Activated CD4-positive, alpha-beta T cell treated with anti-CD3 and anti-CD28 coated beads, Interleukin-2, amount 10 ng/mL, durations not matched to agents 7 days and 5 days (primary cell): ENCODE results near the gene OR6X1. TPM values are rescaled to one million over a fixed set of nuclear protein-coding genes. Genes with fewer than 3 reads are reported as not detected.
"Not testable (repeated sequence)": the region's sequence is repeated elsewhere in the genome, so short reads cannot be mapped to it uniquely, and the experiment has no call there.

Source experiments
- CTCF ChIA-PET: fragments of 350-600 bp; sonication (Branson Sonifier 250); formaldehyde crosslinking; loops from one replicate; lab custom pipeline; 2021; ENCODE audit warnings: antibody characterized with exemption; lab: Charles Lee
- POLR2A ChIA-PET: fragments of 350-600 bp; sonication (Branson Sonifier 250); formaldehyde crosslinking; loops from one replicate; lab custom pipeline; 2021; ENCODE audit warnings: antibody characterized with exemption; lab: Charles Lee
- DNase-seq: peaks from one replicate; pipeline ENCODE4 v3.0.0-alpha.2; 2020
- H3K27ac Mint-ChIP-seq: one replicate; pipeline ENCODE4 v1.8.0; 2021; ENCODE audit warnings: mild to moderate bottlenecking, moderate library complexity, mixed read lengths
- H3K27me3 Mint-ChIP-seq: one replicate; pipeline ENCODE4 v1.8.0; 2021; ENCODE audit warnings: mixed read lengths
- H3K36me3 Mint-ChIP-seq: one replicate; pipeline ENCODE4 v1.8.0; 2021; ENCODE audit warnings: low read depth, mixed read lengths
- H3K4me1 Mint-ChIP-seq: one replicate; pipeline ENCODE4 v1.8.0; 2021; ENCODE audit warnings: mixed read lengths
- H3K4me3 Mint-ChIP-seq: one replicate; pipeline ENCODE4 v1.8.0; 2021; ENCODE audit warnings: mild to moderate bottlenecking, moderate library complexity, mixed read lengths
- H3K9me3 Mint-ChIP-seq: one replicate; pipeline ENCODE4 v1.8.0; 2021; ENCODE audit warnings: mixed read lengths
- total RNA-seq, 2 experiments: library from RNA; stranded (reverse); gene quantifications; one replicate each; pipeline ENCODE4 v1.2.3, GENCODE V29; 2021

OR6X1 gene
- total RNA-seq, 2 experiments from 2014 or later, result not detected

GRCh38 chr11:123775289-123775688 lies 21.0 kb upstream of the OR6X1 start:
- H3K4me3 Mint-ChIP-seq, result no peak overlapping the region
- no peaks in the 10 kb centered on the region for H3K9me3 Mint-ChIP-seq
- no peaks in the 10 kb centered on the region for H3K36me3 Mint-ChIP-seq
- no peaks in the 10 kb centered on the region for H3K4me1 Mint-ChIP-seq
- H3K27me3 Mint-ChIP-seq, result peaks cover 4% of the 10 kb centered on the region
- POLR2A ChIA-PET, result no interaction called here
- CTCF ChIA-PET, result no interaction called here
- no peak for DNase-seq
- H3K27ac Mint-ChIP-seq, result no peak overlapping the region

GRCh38 chr11:123773959-123774358 lies 19.6 kb upstream of the OR6X1 start:
- Mint-ChIP-seq H3K27me3 (peaks cover 4% of the 10 kb centered on the region), H3K27ac (no peak overlapping the region), H3K9me3 (no peaks in the 10 kb centered on the region), H3K36me3 (no peaks in the 10 kb centered on the region), H3K4me3 (no peak overlapping the region), H3K4me1 (no peaks in the 10 kb centered on the region)
- POLR2A ChIA-PET, result no interaction called here
- no peak for DNase-seq
- CTCF ChIA-PET, result no interaction called here

GRCh38 chr11:123773026-123773425 lies 18.7 kb upstream of the OR6X1 start:
- H3K27ac Mint-ChIP-seq, result no peak overlapping the region
- CTCF ChIA-PET, result no interaction called here

GRCh38 chr11:123771664-123772063 lies 17.3 kb upstream of the OR6X1 start:
- no peaks in the 10 kb centered on the region for H3K36me3 Mint-ChIP-seq
- POLR2A ChIA-PET, result no interaction called here
- CTCF ChIA-PET, result no interaction called here
- H3K4me1 Mint-ChIP-seq, result no peaks in the 10 kb centered on the region
- H3K9me3 Mint-ChIP-seq, result no peaks in the 10 kb centered on the region
- no peak overlapping the region for H3K27ac Mint-ChIP-seq
- H3K4me3 Mint-ChIP-seq, result no peak overlapping the region
- no peak for DNase-seq
- H3K27me3 Mint-ChIP-seq, result no peaks in the 10 kb centered on the region

More at GRCh38 chr11:123773026-123773425, 18.7 kb upstream of the OR6X1 start:
- Mint-ChIP-seq H3K4me3 (no peak overlapping the region), H3K9me3 (no peaks in the 10 kb centered on the region), H3K4me1 (no peaks in the 10 kb centered on the region), H3K36me3 (no peaks in the 10 kb centered on the region), H3K27me3 (peaks cover 4% of the 10 kb centered on the region)
- DNase-seq, result no peak
- POLR2A ChIA-PET, result no interaction called here

GRCh38 chr11:123770712-123771111 lies 16.4 kb upstream of the OR6X1 start:
- H3K36me3 Mint-ChIP-seq, result no peaks in the 10 kb centered on the region
- H3K27ac Mint-ChIP-seq, result no peak overlapping the region
- H3K27me3 Mint-ChIP-seq, result no peaks in the 10 kb centered on the region
- DNase-seq, result no peak
- POLR2A ChIA-PET, result no interaction called here
- CTCF ChIA-PET, result no interaction called here
- H3K9me3 Mint-ChIP-seq, result no peaks in the 10 kb centered on the region
- H3K4me1 Mint-ChIP-seq, result no peaks in the 10 kb centered on the region
- no peak overlapping the region for H3K4me3 Mint-ChIP-seq

GRCh38 chr11:123765601-123766000 lies 11.3 kb upstream of the OR6X1 start:
- Mint-ChIP-seq H3K4me3 (no peak overlapping the region), H3K36me3 (peaks cover 5% of the 10 kb centered on the region), H3K9me3 (peaks cover 17% of the 10 kb centered on the region), H3K4me1 (no peaks in the 10 kb centered on the region), H3K27ac (no peak overlapping the region), H3K27me3 (peaks cover 9% of the 10 kb centered on the region)
- ChIA-PET POLR2A (no interaction called here), CTCF (interaction anchor here (0.8 kb wide), 1 partner anchor 10 kb away, joined by 3 read pairs; no protein-coding TSS in a partner anchor)
- no peak for DNase-seq

- DNase-seq, result no peak
- ChIA-PET POLR2A (no interaction called here), CTCF (no interaction called here)
- no peaks in the 10 kb centered on the region for H3K4me1 Mint-ChIP-seq
- H3K27me3 Mint-ChIP-seq, result peaks cover 14% of the 10 kb centered on the region
- H3K36me3 Mint-ChIP-seq, result peaks cover 5% of the 10 kb centered on the region
- H3K4me3 Mint-ChIP-seq, result no peak overlapping the region
- H3K9me3 Mint-ChIP-seq, result peaks cover 17% of the 10 kb centered on the region
- H3K27ac Mint-ChIP-seq, result no peak overlapping the region
Measured at GRCh38 chr11:123762422-123762821, 8.1 kb upstream of the OR6X1 start.

- no peak for DNase-seq
- ChIA-PET POLR2A (no interaction called here), CTCF (no interaction called here)
- Mint-ChIP-seq H3K36me3 (peaks cover 5% of the 10 kb centered on the region), H3K4me3 (no peak overlapping the region), H3K9me3 (peaks cover 17% of the 10 kb centered on the region), H3K27me3 (peaks cover 16% of the 10 kb centered on the region), H3K4me1 (no peaks in the 10 kb centered on the region), H3K27ac (no peak overlapping the region)
Measured at GRCh38 chr11:123760894-123761293, 6.6 kb upstream of the OR6X1 start.

- ChIA-PET CTCF (no interaction called here), POLR2A (no interaction called here)
Measured at GRCh38 chr11:123757976-123758375, 3.7 kb upstream of the OR6X1 start.

GRCh38 chr11:123755813-123756212 lies 1.5 kb upstream of the OR6X1 start:
- H3K27me3 Mint-ChIP-seq, result peaks cover 16% of the 10 kb centered on the region
- H3K27ac Mint-ChIP-seq, result no peak overlapping the region
- no peaks in the 10 kb centered on the region for H3K36me3 Mint-ChIP-seq
- H3K9me3 Mint-ChIP-seq, result no peaks in the 10 kb centered on the region
- ChIA-PET CTCF (interaction anchor here (0.8 to 1.2 kb wide), 3 partner anchors 10 to 22 kb away, joined by 3 read pairs; no protein-coding TSS in a partner anchor), POLR2A (no interaction called here)
- no peak for DNase-seq
- peaks cover 30% of the 10 kb centered on the region for H3K4me1 Mint-ChIP-seq
- H3K4me3 Mint-ChIP-seq, result no peak overlapping the region

More at GRCh38 chr11:123757976-123758375, 3.7 kb upstream of the OR6X1 start:
- H3K4me1 Mint-ChIP-seq, result peaks cover 28% of the 10 kb centered on the region
- no peak overlapping the region for H3K27ac Mint-ChIP-seq
- H3K27me3 Mint-ChIP-seq, result peaks cover 10% of the 10 kb centered on the region
- peaks cover 5% of the 10 kb centered on the region for H3K36me3 Mint-ChIP-seq
- no peak for DNase-seq
- H3K4me3 Mint-ChIP-seq, result no peak overlapping the region
- H3K9me3 Mint-ChIP-seq, result peaks cover 11% of the 10 kb centered on the region

GRCh38 chr11:123755344-123755743 lies 1.0 kb upstream of the OR6X1 start:
- Mint-ChIP-seq H3K36me3 (no peaks in the 10 kb centered on the region), H3K27ac (no peak overlapping the region), H3K27me3 (peaks cover 17% of the 10 kb centered on the region), H3K9me3 (no peaks in the 10 kb centered on the region), H3K4me3 (no peak overlapping the region), H3K4me1 (peaks cover 30% of the 10 kb centered on the region)
- ChIA-PET CTCF (interaction anchor here (1.2 kb wide), 1 partner anchor 17 kb away, joined by 3 read pairs; no protein-coding TSS in a partner anchor), POLR2A (no interaction called here)
- DNase-seq, result no peak

GRCh38 chr11:123753110-123753509 lies 1.2 kb downstream of the OR6X1 start:
- Mint-ChIP-seq H3K4me1 (peaks cover 30% of the 10 kb centered on the region), H3K27ac (no peak overlapping the region), H3K4me3 (no peak overlapping the region), H3K36me3 (no peaks in the 10 kb centered on the region), H3K27me3 (peaks cover 32% of the 10 kb centered on the region), H3K9me3 (no peaks in the 10 kb centered on the region)
- POLR2A ChIA-PET, result no interaction called here
- CTCF ChIA-PET, result no interaction called here
- DNase-seq, result no peak

GRCh38 chr11:123751781-123752180 lies 2.5 kb downstream of the OR6X1 start:
- Mint-ChIP-seq H3K27ac (no peak overlapping the region), H3K36me3 (no peaks in the 10 kb centered on the region), H3K9me3 (no peaks in the 10 kb centered on the region), H3K4me1 (peaks cover 30% of the 10 kb centered on the region), H3K27me3 (peaks cover 33% of the 10 kb centered on the region), H3K4me3 (no peak overlapping the region)
- POLR2A ChIA-PET, result no interaction called here
- CTCF ChIA-PET, result no interaction called here
- DNase-seq, result no peak

GRCh38 chr11:123748349-123748748 lies 6.0 kb downstream of the OR6X1 start:
- POLR2A ChIA-PET, H3K4me1 Mint-ChIP-seq, H3K27ac Mint-ChIP-seq, H3K4me3 Mint-ChIP-seq, H3K36me3 Mint-ChIP-seq, H3K9me3 Mint-ChIP-seq, DNase-seq: not testable (repeated sequence)
- H3K27me3 Mint-ChIP-seq, result peaks cover 45% of the 10 kb centered on the region
- CTCF ChIA-PET, result interaction anchor here (0.7 to 1.0 kb wide), 2 partner anchors 9 to 16 kb away, joined by 3 read pairs; no protein-coding TSS in a partner anchor
